ENCODE data around the gene LRAT. TPM values are rescaled to one million over a fixed set of nuclear protein-coding genes. Genes with fewer than 3 reads are reported as not detected.

Gene LRAT
- total RNA-seq, 1 experiment from 2014 or later: not detected

DNA sequence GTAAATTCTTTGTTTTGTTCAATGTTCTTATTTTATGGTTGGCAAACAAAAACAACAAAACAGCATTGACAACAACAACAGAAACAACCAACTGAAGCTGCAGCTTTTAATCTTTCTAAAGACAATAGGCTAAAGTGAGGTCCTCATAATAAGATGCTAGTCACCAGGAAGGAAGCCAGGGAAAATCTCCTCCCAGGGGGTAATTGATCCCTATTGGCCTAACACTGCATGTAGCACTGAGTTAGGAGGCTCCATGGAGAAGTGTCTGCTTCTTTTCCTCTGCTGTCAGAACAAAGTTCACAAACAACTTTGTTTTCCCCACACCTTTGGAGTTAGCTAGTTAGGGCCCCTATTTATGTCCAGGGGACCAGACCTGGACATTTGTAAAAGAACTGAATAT, 4.7 kb upstream of the LRAT start:
- ChIA-PET POLR2A (no interaction called here), CTCF (no interaction called here)
- intact Hi-C loops (cut with micrococcal nuclease; ENCODE audit: unreplicated experiment): no loop called here

DNA sequence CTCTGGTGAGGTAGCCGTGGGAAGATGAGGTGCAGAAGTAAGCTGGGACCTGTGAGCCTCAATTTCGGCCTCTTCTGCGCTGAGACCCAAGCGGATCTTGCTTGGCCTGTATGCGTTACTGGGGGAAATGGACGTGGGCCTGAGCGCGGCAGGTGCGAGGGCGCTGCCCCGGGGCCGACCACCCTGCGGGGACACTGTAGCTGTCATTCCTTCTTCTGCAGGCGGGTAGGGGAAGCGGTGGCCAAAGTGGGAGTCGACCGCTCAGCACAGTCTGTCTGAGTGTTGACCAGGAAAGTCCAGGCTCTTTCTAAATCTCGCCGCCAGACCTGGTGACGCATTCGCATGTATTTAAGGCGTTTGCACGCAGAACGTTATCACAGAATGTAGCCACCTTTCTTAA, 3.3 kb upstream of the LRAT start:
- Histone ChIP-seq H3K4me1 (ENCODE audit: control insufficient read depth, insufficient read depth, low read length) (no peaks in the 10 kb centered on the region), H3K9me3 (ENCODE audit: control insufficient read depth, insufficient read depth, low read depth, low read length) (no peaks in the 10 kb centered on the region), H3K27me3 (ENCODE audit: control insufficient read depth, insufficient read depth, low read length) (no peaks in the 10 kb centered on the region; the same call in 1 of the 2 replicates), H3K4me3 (ENCODE audit: low read depth in 2 of 2, low read length in 2 of 2) (no peak overlapping the region), H3K36me3 (ENCODE audit: control insufficient read depth, insufficient read depth, low read length) (no peaks in the 10 kb centered on the region), H3K27ac (ENCODE audit: low read length) (no peak overlapping the region)
- DNase-seq (ENCODE audit: low read depth, low spot score) (no peak), ATAC-seq (no peak)
- intact Hi-C loops (cut with micrococcal nuclease; ENCODE audit: unreplicated experiment) (no loop called here), in situ Hi-C loops (cut with HindIII; ENCODE audit: low pct_unique_long_range_greater_than_20kb, low sequenced_read_pairs) (no loop called here)
- BruUV-seq (replicated peaks): no TSS peak
- ChIA-PET POLR2A (no interaction called here), CTCF (no interaction called here)
- no peak for TF ChIP-seq SIN3A (IDR thresholded peaks at IDR 0.05; ENCODE audit: borderline replicate concordance, insufficient read depth, low read depth, low read length)
- TF ChIP-seq, protein P1, sequence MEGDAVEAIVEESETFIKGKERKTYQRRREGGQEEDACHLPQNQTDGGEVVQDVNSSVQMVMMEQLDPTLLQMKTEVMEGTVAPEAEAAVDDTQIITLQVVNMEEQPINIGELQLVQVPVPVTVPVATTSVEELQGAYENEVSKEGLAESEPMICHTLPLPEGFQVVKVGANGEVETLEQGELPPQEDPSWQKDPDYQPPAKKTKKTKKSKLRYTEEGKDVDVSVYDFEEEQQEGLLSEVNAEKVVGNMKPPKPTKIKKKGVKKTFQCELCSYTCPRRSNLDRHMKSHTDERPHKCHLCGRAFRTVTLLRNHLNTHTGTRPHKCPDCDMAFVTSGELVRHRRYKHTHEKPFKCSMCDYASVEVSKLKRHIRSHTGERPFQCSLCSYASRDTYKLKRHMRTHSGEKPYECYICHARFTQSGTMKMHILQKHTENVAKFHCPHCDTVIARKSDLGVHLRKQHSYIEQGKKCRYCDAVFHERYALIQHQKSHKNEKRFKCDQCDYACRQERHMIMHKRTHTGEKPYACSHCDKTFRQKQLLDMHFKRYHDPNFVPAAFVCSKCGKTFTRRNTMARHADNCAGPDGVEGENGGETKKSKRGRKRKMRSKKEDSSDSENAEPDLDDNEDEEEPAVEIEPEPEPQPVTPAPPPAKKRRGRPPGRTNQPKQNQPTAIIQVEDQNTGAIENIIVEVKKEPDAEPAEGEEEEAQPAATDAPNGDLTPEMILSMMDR (IDR thresholded peaks at IDR 0.05): no peak
- no peak for TF ChIP-seq POLR2AphosphoS5 (IDR thresholded peaks at IDR 0.05; ENCODE audit: low read depth, low read length)
- TF ChIP-seq, protein P2, sequence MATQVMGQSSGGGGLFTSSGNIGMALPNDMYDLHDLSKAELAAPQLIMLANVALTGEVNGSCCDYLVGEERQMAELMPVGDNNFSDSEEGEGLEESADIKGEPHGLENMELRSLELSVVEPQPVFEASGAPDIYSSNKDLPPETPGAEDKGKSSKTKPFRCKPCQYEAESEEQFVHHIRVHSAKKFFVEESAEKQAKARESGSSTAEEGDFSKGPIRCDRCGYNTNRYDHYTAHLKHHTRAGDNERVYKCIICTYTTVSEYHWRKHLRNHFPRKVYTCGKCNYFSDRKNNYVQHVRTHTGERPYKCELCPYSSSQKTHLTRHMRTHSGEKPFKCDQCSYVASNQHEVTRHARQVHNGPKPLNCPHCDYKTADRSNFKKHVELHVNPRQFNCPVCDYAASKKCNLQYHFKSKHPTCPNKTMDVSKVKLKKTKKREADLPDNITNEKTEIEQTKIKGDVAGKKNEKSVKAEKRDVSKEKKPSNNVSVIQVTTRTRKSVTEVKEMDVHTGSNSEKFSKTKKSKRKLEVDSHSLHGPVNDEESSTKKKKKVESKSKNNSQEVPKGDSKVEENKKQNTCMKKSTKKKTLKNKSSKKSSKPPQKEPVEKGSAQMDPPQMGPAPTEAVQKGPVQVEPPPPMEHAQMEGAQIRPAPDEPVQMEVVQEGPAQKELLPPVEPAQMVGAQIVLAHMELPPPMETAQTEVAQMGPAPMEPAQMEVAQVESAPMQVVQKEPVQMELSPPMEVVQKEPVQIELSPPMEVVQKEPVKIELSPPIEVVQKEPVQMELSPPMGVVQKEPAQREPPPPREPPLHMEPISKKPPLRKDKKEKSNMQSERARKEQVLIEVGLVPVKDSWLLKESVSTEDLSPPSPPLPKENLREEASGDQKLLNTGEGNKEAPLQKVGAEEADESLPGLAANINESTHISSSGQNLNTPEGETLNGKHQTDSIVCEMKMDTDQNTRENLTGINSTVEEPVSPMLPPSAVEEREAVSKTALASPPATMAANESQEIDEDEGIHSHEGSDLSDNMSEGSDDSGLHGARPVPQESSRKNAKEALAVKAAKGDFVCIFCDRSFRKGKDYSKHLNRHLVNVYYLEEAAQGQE (IDR thresholded peaks at IDR 0.05; ENCODE audit: insufficient read depth in 1 of 2, low read depth in 2 of 2, low read length in 1 of 2): no peak
- TF ChIP-seq TCF7L2 (IDR thresholded peaks at IDR 0.05; ENCODE audit: low read depth, low read length): no peak

More for the DNA sequence above, 4.7 kb upstream of the LRAT start:
- H3K9me3 ChIP-seq (ENCODE audit: control insufficient read depth, insufficient read depth, low read depth, low read length): no peaks in the 10 kb centered on the region
- TF ChIP-seq POLR2AphosphoS5 (IDR thresholded peaks at IDR 0.05; ENCODE audit: low read depth, low read length) (no peak), SIN3A (IDR thresholded peaks at IDR 0.05; ENCODE audit: borderline replicate concordance, insufficient read depth, low read depth, low read length) (no peak), TCF7L2 (IDR thresholded peaks at IDR 0.05; ENCODE audit: low read depth, low read length) (no peak)
- TF ChIP-seq, protein P1 (IDR thresholded peaks at IDR 0.05): no peak
- TF ChIP-seq, protein P2 (IDR thresholded peaks at IDR 0.05; ENCODE audit: insufficient read depth in 1 of 2, low read depth in 2 of 2, low read length in 1 of 2): no peak
- no peaks in the 10 kb centered on the region for H3K36me3 ChIP-seq (ENCODE audit: control insufficient read depth, insufficient read depth, low read length)
- DNase-seq (ENCODE audit: low read depth, low spot score) (no peak), ATAC-seq (no peak)
- no TSS peak for BruUV-seq (replicated peaks)
- H3K27ac ChIP-seq (ENCODE audit: low read length): no peak overlapping the region
- no peak overlapping the region for H3K4me3 ChIP-seq (ENCODE audit: low read depth in 2 of 2, low read length in 2 of 2)
- in situ Hi-C loops (cut with HindIII; ENCODE audit: low pct_unique_long_range_greater_than_20kb, low sequenced_read_pairs): no loop called here
- no peaks in the 10 kb centered on the region; the same call in 1 of the 2 replicates for H3K27me3 ChIP-seq (ENCODE audit: control insufficient read depth, insufficient read depth, low read length)
- H3K4me1 ChIP-seq (ENCODE audit: control insufficient read depth, insufficient read depth, low read length): no peaks in the 10 kb centered on the region
